K562 (cell line): ENCODE results near the gene NUP133. TPM values are rescaled to one million over a fixed set of nuclear protein-coding genes. Genes with fewer than 3 reads are reported as not detected.

Source experiments
- CHD7 ChIP-seq: fragments of 200-600 bp; sonication (generic); IDR thresholded peaks from one replicate; pipeline ENCODE4 v1.6.1; 2012; ENCODE audit warnings: mild to moderate bottlenecking, low read depth, low read length, inconsistent platforms
- MAX ChIP-seq: sonication (generic); formaldehyde crosslinking; IDR thresholded peaks from 2 replicates; pipeline ENCODE4 v1.9.0; 2022; ENCODE audit warnings: mild to moderate bottlenecking, missing genetic modification reagents
- MECOM ChIP-seq: fragments of 250-450 bp; sonication (Bioruptor Pico); IDR thresholded peaks from 2 replicates; pipeline ENCODE4 v1.8.0; 2022; ENCODE audit warnings: inconsistent platforms
- REST ChIP-seq, 2 experiments: fragments of 450-650 bp; formaldehyde crosslinking in 1 of 2; IDR thresholded peaks; 2 replicates each; pipeline versions ENCODE4 v1.4.0 to v1.6.1; 2014 to 2020; ENCODE audit warnings: mild to moderate bottlenecking in 2 of 2, borderline replicate concordance in 1 of 2, low read depth in 1 of 2
- ZBTB7A ChIP-seq: IDR thresholded peaks from 2 replicates; pipeline ENCODE4 v1.6.1; 2011; ENCODE audit warnings: low read depth, mild to moderate bottlenecking, low read length, moderate library complexity, borderline replicate concordance; ENCODE audit not compliant: control insufficient read depth
- ZNF511 ChIP-seq: sonication (generic); formaldehyde crosslinking; IDR thresholded peaks from 2 replicates; pipeline ENCODE4 v1.8.0; 2022; ENCODE audit warnings: mild to moderate bottlenecking, missing genetic modification reagents
- polyA plus RNA-seq, 8 experiments: library from polyadenylated mRNA; depleted of rRNA in 4 of 8; stranded (reverse) in 5 of 8; unstranded in 3 of 8; fragments of >200 nt; fragmentation: Nextera tagmentation in 2 of 8; fragmentation: Illumina TruSeq in 1 of 8; extraction: Ambion mirVana in 2 of 8; extraction: Trizol in 1 of 8; gene quantifications; 2 replicates each; pipeline versions ENCODE4 v1.2.1 to v1.2.3, GENCODE V29; 2011 to 2014; ENCODE audit warnings: inconsistent platforms in 1 of 8, missing spikeins in 1 of 8
- total RNA-seq, 7 experiments: library from RNA; depleted of rRNA in 6 of 7; stranded (reverse); fragments of >200 nt in 6 of 7; fragmentation: Illumina TruSeq in 2 of 7; extraction: Trizol in 2 of 7; gene quantifications; 2 replicates each; pipeline versions ENCODE4 v1.2.1 to v1.2.3, GENCODE V29; 2011 to 2021; ENCODE audit warnings: low replicate concordance in 1 of 7

NUP133 gene
- total and polyA plus RNA-seq, 9 of the 15 experiments (the other 6 are each of a cell fraction or from before 2014, with no cell fraction given): 21.7 to 85.1 (median 61.3) TPM

- TF ChIP-seq REST (IDR thresholded peaks at IDR 0.05; ENCODE audit: borderline replicate concordance): peak; percentile 99
- peak; percentile 98 for TF ChIP-seq REST (CRISPR knock-in tag; IDR thresholded peaks at IDR 0.05; ENCODE audit: low read depth)
- TF ChIP-seq MAX (CRISPR knock-in tag): 0 out of 2 replicates have a peak, but pooled peaks have one; percentile 23
- no peak for TF ChIP-seq CHD7
- peak; percentile 46; the same call in 1 of the 2 replicates for TF ChIP-seq ZBTB7A
- TF ChIP-seq ZNF511 (CRISPR knock-in tag): peak; percentile 95
- 0 out of 2 replicates have a peak, but pooled peaks have one; percentile 12 for TF ChIP-seq MECOM (CRISPR knock-in tag)
These were observed 77.3 kb downstream of the NUP133 start (continued) for GRCh38 chr1:229430761-229431283.
